Neural progenitor cell (in vitro differentiated cells): ENCODE results near the gene NUP62.

Source experiments
- CTCF ChIP-seq: fragments of 200-600 bp; sonication (generic); IDR thresholded peaks from 2 replicates; pipeline ENCODE4 v1.5.1; 2017; ENCODE audit warnings: antibody characterized with exemption, mild to moderate bottlenecking
- EZH2phosphoT487 ChIP-seq: fragments of 200-600 bp; sonication (generic); IDR thresholded peaks from 2 replicates; pipeline ENCODE4 v1.6.1; 2017; ENCODE audit warnings: antibody characterized with exemption

- no peak for TF ChIP-seq CTCF
- no peak for TF ChIP-seq EZH2phosphoT487
These were observed 53.4 kb downstream of the NUP62 start for GRCh38 chr19:49875857-49876421.
